Right lobe of liver (tissue), 4 donors: ENCODE data around the gene CEP72.

Experiments
- POLR2A ChIP-seq: fragments of 450-650 bp; IDR thresholded peaks from one replicate; pipeline ENCODE4 v1.6.1; 2017; ENCODE audit warnings: antibody characterized with exemption, mild to moderate bottlenecking
- TF ChIP-seq, protein P1 (sequence below), 4 donors: fragments of 200-600 bp in 3 of 4; fragments of 450-650 bp in 1 of 4; IDR thresholded peaks; one replicate each; pipeline versions ENCODE4 v1.5.1 to v1.8.0; 2016 to 2022; ENCODE audit warnings: antibody characterized with exemption in 4 of 4, mild to moderate bottlenecking in 2 of 4
- donor health status: DM: no; HTN: no; CAD: no.
- donor health status: DM: no; HTN: no; CAD: no.
- donor health status: DM: no; HTN: yes; CAD: no.

DNA sequence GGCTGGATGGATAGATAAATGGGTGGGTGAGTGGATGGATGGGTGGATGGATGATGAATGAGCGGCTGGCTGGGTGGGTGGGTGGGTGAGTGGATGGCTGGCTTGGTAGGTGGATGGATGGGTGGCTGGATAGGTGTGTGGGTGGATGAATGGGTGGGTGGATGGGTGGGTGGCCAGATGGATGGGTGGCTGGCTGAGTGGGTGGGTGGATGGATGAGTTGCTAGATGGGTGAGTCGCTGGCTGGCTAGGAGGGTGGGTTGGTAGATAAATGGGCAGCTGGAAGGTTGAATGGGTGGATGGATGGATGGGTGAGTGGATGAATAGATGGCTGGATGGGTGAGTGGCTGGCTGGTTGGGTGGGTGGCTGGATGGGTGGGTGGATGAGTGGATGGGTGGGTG, 27.9 kb upstream of the CEP72 start:
- TF ChIP-seq, protein P1, sequence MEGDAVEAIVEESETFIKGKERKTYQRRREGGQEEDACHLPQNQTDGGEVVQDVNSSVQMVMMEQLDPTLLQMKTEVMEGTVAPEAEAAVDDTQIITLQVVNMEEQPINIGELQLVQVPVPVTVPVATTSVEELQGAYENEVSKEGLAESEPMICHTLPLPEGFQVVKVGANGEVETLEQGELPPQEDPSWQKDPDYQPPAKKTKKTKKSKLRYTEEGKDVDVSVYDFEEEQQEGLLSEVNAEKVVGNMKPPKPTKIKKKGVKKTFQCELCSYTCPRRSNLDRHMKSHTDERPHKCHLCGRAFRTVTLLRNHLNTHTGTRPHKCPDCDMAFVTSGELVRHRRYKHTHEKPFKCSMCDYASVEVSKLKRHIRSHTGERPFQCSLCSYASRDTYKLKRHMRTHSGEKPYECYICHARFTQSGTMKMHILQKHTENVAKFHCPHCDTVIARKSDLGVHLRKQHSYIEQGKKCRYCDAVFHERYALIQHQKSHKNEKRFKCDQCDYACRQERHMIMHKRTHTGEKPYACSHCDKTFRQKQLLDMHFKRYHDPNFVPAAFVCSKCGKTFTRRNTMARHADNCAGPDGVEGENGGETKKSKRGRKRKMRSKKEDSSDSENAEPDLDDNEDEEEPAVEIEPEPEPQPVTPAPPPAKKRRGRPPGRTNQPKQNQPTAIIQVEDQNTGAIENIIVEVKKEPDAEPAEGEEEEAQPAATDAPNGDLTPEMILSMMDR (IDR thresholded peaks at IDR 0.05): no peak
- TF ChIP-seq POLR2A: no peak
